Fibroblast of lung (primary cell): Measurements from ENCODE around the gene PPP2R2D. TPM values are rescaled to one million over a fixed set of nuclear protein-coding genes. Genes with fewer than 3 reads are reported as not detected.

Experiments used
- DNase-seq, 2 donors: peaks; one replicate each; pipeline versions ENCODE4 v3.0.0 to v3.0.0-alpha.2; 2010; ENCODE audit warnings: low read depth in 2 of 2
- H2AFZ ChIP-seq: 2 replicates; pipeline ENCODE4 v1.5.1; 2012; ENCODE audit warnings: low read length, control low read depth, inconsistent platforms
- H3K27ac ChIP-seq: 2 replicates; pipeline ENCODE4 v1.5.1; 2011; ENCODE audit warnings: low read length, control low read depth; ENCODE audit not compliant: insufficient read depth
- H3K27me3 ChIP-seq: 2 replicates; pipeline ENCODE4 v1.5.1; 2011; ENCODE audit warnings: mild to moderate bottlenecking, low read length; ENCODE audit not compliant: control insufficient read depth, insufficient read depth
- H3K36me3 ChIP-seq: 2 replicates; pipeline ENCODE4 v1.5.1; 2011; ENCODE audit warnings: low read length; ENCODE audit not compliant: control insufficient read depth, insufficient read depth
- H3K4me1 ChIP-seq: 2 replicates; pipeline ENCODE4 v1.5.1; 2011; ENCODE audit warnings: low read length; ENCODE audit not compliant: control insufficient read depth, insufficient read depth; ENCODE audit errors: extremely low read depth
- H3K4me2 ChIP-seq: 2 replicates; pipeline ENCODE4 v1.5.1; 2011; ENCODE audit warnings: low read length, control low read depth; ENCODE audit not compliant: insufficient read depth; ENCODE audit errors: extremely low read depth
- H3K4me3 ChIP-seq, 4 experiments: fragments of 200-600 bp in 1 of 4; sonication (generic) in 1 of 4; replicated peaks in 1 of 4; 2 replicates each; pipeline ENCODE4 v1.5.1; 2011 to 2016; ENCODE audit warnings: low read length in 4 of 4, low read depth in 3 of 4, mild to moderate bottlenecking in 3 of 4, control low read depth in 2 of 4, inconsistent platforms in 1 of 4, mixed read lengths in 1 of 4; ENCODE audit not compliant: insufficient read depth in 1 of 4; ENCODE audit errors: control extremely low read depth in 1 of 4
- H3K79me2 ChIP-seq: 2 replicates; pipeline ENCODE4 v1.5.1; 2012; ENCODE audit warnings: mild to moderate bottlenecking, low read length, inconsistent platforms; ENCODE audit not compliant: control insufficient read depth, insufficient read depth
- H3K9ac ChIP-seq: 2 replicates; pipeline ENCODE4 v1.5.1; 2011; ENCODE audit warnings: mild to moderate bottlenecking, low read length, control low read depth; ENCODE audit not compliant: insufficient read depth
- H3K9me3 ChIP-seq: 2 replicates; pipeline ENCODE4 v1.5.1; 2012; ENCODE audit warnings: low read depth, low read length; ENCODE audit not compliant: control insufficient read depth, insufficient read depth
- H4K20me1 ChIP-seq: 2 replicates; pipeline ENCODE4 v1.5.1; 2011; ENCODE audit warnings: low read length; ENCODE audit not compliant: control insufficient read depth, insufficient read depth; ENCODE audit errors: extremely low read depth
- EZH2 ChIP-seq: IDR thresholded peaks from 2 replicates; pipeline ENCODE4 v1.5.1; 2012; ENCODE audit warnings: low read length, control low read depth, mild to moderate bottlenecking; ENCODE audit errors: missing control alignments
- polyA plus RNA-seq, 2 donors: library from polyadenylated mRNA; depleted of rRNA in 1 of 2; stranded (reverse) in 1 of 2; unstranded in 1 of 2; fragments of >200 nt; gene quantifications; 2 replicates each; pipeline ENCODE4 v1.2.1, GENCODE V29; 2011 to 2012; ENCODE audit warnings: missing spikeins in 1 of 2
- total RNA-seq: library from RNA; depleted of rRNA; stranded (reverse); fragments of >200 nt; gene quantifications from 2 replicates; pipeline ENCODE4 v1.2.1, GENCODE V29; 2014
- TF ChIP-seq, protein P1 (sequence below), 2 donors: IDR thresholded peaks in 1 of 2; conservative IDR thresholded peaks in 1 of 2; 1 replicate in 1 of 2; 2 replicates in 1 of 2; pipeline ENCODE4 v1.5.1; 2011 to 2012; ENCODE audit warnings: low read length in 2 of 2, control low read depth in 1 of 2, inconsistent platforms in 1 of 2, low read depth in 1 of 2, mild to moderate bottlenecking in 1 of 2

The PPP2R2D gene
- total and polyA plus RNA-seq, 2 donors (not counting 1 experiment from before 2014, with no cell fraction given), result 23.3 to 25.4 TPM

DNA sequence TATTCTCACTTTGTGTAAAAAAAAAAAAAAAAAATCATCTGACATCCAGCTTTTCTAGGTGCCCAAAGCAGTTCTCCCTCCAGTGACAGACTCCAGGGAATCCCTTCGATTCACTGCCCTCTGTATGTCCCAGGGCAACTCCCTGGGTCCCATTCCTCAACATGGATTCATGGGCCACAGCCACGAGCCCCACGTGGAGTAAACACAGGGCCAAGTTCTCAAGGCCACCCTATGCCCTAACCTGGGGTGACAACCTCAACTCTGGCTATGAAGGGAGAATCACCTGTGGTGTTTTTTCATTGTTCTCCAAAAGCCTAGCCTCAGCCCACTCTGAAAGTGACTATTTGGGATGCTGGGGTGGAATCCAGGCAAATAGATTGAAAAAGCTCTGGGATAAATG lies 77.6 kb downstream of the PPP2R2D start:
- Histone ChIP-seq H3K9me3 (no peaks in the 10 kb centered on the region), H3K4me3 (no peak overlapping the region), H3K79me2 (peaks cover 80% of the 10 kb centered on the region), H3K27ac (no peak overlapping the region), H3K9ac (no peak overlapping the region), H3K27me3 (no peaks in the 10 kb centered on the region), H2AFZ (no peak overlapping the region), H3K4me2 (no peak overlapping the region), H3K4me1 (peaks cover 3% of the 10 kb centered on the region), H4K20me1 (no peaks in the 10 kb centered on the region), H3K36me3 (no peaks in the 10 kb centered on the region)
- TF ChIP-seq, protein P1, sequence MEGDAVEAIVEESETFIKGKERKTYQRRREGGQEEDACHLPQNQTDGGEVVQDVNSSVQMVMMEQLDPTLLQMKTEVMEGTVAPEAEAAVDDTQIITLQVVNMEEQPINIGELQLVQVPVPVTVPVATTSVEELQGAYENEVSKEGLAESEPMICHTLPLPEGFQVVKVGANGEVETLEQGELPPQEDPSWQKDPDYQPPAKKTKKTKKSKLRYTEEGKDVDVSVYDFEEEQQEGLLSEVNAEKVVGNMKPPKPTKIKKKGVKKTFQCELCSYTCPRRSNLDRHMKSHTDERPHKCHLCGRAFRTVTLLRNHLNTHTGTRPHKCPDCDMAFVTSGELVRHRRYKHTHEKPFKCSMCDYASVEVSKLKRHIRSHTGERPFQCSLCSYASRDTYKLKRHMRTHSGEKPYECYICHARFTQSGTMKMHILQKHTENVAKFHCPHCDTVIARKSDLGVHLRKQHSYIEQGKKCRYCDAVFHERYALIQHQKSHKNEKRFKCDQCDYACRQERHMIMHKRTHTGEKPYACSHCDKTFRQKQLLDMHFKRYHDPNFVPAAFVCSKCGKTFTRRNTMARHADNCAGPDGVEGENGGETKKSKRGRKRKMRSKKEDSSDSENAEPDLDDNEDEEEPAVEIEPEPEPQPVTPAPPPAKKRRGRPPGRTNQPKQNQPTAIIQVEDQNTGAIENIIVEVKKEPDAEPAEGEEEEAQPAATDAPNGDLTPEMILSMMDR (conservative IDR thresholded peaks at IDR 0.05 in 1 of 2, IDR thresholded peaks at IDR 0.05 in 1 of 2; ENCODE audit: low read depth in 1 of 2, low read length in 2 of 2), result no peak
- TF ChIP-seq EZH2, result no peak
- DNase-seq, result no peak

DNA sequence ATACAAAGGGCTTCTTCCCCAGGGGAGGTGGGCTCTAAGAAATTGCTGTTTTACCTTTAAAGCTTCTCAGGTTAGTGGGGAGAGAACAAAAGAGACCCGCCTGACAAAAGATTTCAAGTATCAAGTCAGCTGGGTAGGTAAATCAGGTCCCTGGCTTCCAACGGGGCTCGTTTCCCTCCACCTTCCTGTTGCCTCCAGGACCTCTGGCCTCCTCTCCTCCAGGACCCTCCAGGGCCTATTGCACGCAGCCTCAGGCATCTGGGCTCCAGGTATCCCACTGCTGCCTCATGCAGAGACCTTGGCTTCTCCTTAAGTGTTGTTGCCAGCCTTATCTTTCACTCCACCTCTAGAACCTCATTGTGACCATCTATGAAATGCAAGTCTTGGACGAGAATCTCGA lies 78.0 kb downstream of the PPP2R2D start:
- H3K9ac ChIP-seq, result no peak overlapping the region
- no peaks in the 10 kb centered on the region for H3K27me3 ChIP-seq
- H3K4me1 ChIP-seq, result peaks cover 3% of the 10 kb centered on the region
- no peaks in the 10 kb centered on the region for H3K9me3 ChIP-seq
- no peak overlapping the region for H3K27ac ChIP-seq
- peaks cover 75% of the 10 kb centered on the region for H3K79me2 ChIP-seq
- DNase-seq, result no peak
- no peak overlapping the region for H2AFZ ChIP-seq
- no peaks in the 10 kb centered on the region for H3K36me3 ChIP-seq
- TF ChIP-seq EZH2, result no peak
- TF ChIP-seq, protein P1 (conservative IDR thresholded peaks at IDR 0.05 in 1 of 2, IDR thresholded peaks at IDR 0.05 in 1 of 2; ENCODE audit: low read depth in 1 of 2, low read length in 2 of 2), result no peak
- no peak overlapping the region for H3K4me2 ChIP-seq
- H4K20me1 ChIP-seq, result no peaks in the 10 kb centered on the region
- peak overlapping the region in 1 of 4 experiments; percentile 94 for H3K4me3 ChIP-seq

DNA sequence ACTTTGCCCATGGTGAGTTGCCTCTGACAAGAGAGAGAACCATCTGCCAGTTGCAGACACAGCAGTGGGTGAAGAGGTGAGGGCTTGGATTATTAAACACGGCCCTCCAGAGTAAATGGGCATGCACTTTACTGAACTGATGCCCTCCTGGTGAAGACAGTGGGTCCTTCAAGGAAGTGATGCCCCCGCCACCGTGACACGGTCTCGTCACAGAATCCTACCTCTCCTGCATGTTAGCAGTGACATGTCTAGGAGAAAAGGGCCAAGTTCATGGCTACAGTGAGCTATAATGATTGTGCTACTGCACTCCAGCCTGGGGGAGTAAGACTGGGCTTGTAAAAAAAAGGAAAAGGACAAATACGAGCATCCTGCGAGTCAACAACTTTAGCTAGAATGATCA lies 78.5 kb downstream of the PPP2R2D start:
- Histone ChIP-seq H3K27ac (peak overlapping the region; percentile 19), H3K4me2 (peak overlapping the region; percentile 77), H3K79me2 (peaks cover 70% of the 10 kb centered on the region), H3K36me3 (no peaks in the 10 kb centered on the region), H3K4me3 (peak overlapping the region; percentile 40 to 94 (median 74)), H2AFZ (no peak overlapping the region), H3K27me3 (no peaks in the 10 kb centered on the region), H4K20me1 (no peaks in the 10 kb centered on the region), H3K4me1 (peaks cover 3% of the 10 kb centered on the region), H3K9me3 (no peaks in the 10 kb centered on the region), H3K9ac (no peak overlapping the region)
- no peak for TF ChIP-seq EZH2
- TF ChIP-seq, protein P1 (conservative IDR thresholded peaks at IDR 0.05 in 1 of 2, IDR thresholded peaks at IDR 0.05 in 1 of 2; ENCODE audit: low read depth in 1 of 2, low read length in 2 of 2), result no peak
- no peak for DNase-seq
